Naive B cell (primary cell): ENCODE measurements around the gene MTCL1. TPM values are rescaled to one million over a fixed set of nuclear protein-coding genes. Genes with fewer than 3 reads are reported as not detected.

Experiments used
- ATAC-seq, 2 donors: fragments of 150-1000 bp; cut with Tn5 transposase; 2 replicates each; pipeline ENCODE4 v1.10.0; 2021; ENCODE audit warnings: low read depth in 2 of 2, mild to moderate bottlenecking in 2 of 2, moderate library complexity in 2 of 2
- DNase-seq: peaks from one replicate; pipeline ENCODE4 v3.0.0; 2022
- H3K27ac Mint-ChIP-seq, 6 donors: one replicate each; pipeline ENCODE4 v1.8.0; 2020 to 2022; ENCODE audit warnings: mild to moderate bottlenecking in 6 of 6, mixed read lengths in 6 of 6, moderate library complexity in 5 of 6, inconsistent platforms in 2 of 6
- H3K27me3 Mint-ChIP-seq, 3 donors: one replicate each; pipeline ENCODE4 v1.8.0; 2021 to 2022; ENCODE audit warnings: mixed read lengths in 3 of 3, mild to moderate bottlenecking in 1 of 3
- H3K36me3 Mint-ChIP-seq, 2 donors: one replicate each; pipeline ENCODE4 v1.8.0; 2020 to 2022; ENCODE audit warnings: mixed read lengths in 2 of 2, inconsistent platforms in 1 of 2, mild to moderate bottlenecking in 1 of 2
- H3K4me1 Mint-ChIP-seq, 3 donors: one replicate each; pipeline ENCODE4 v1.8.0; 2020 to 2022; ENCODE audit warnings: mixed read lengths in 3 of 3, inconsistent platforms in 1 of 3, mild to moderate bottlenecking in 1 of 3, moderate library complexity in 1 of 3
- H3K4me3 Mint-ChIP-seq, 8 donors: one replicate each; pipeline ENCODE4 v1.8.0; 2020 to 2022; ENCODE audit warnings: mild to moderate bottlenecking in 8 of 8, mixed read lengths in 8 of 8, moderate library complexity in 8 of 8, inconsistent platforms in 2 of 8
- H3K9me3 Mint-ChIP-seq, 7 donors: one replicate each; pipeline ENCODE4 v1.8.0; 2020 to 2022; ENCODE audit warnings: mixed read lengths in 7 of 7, mild to moderate bottlenecking in 5 of 7, inconsistent platforms in 2 of 7, moderate library complexity in 1 of 7
- polyA plus RNA-seq, 6 donors: library from polyadenylated mRNA; unstranded; fragments of 300-500 nt; fragmentation: Illumina TruSeq; gene quantifications; one replicate each; pipeline ENCODE4 v1.2.3, GENCODE V29; 2021; ENCODE audit warnings: low read depth in 6 of 6

Gene MTCL1
- polyA plus RNA-seq, 6 donors from 2014 or later: 0.26 to 1.4 (median 0.80) TPM

DNA sequence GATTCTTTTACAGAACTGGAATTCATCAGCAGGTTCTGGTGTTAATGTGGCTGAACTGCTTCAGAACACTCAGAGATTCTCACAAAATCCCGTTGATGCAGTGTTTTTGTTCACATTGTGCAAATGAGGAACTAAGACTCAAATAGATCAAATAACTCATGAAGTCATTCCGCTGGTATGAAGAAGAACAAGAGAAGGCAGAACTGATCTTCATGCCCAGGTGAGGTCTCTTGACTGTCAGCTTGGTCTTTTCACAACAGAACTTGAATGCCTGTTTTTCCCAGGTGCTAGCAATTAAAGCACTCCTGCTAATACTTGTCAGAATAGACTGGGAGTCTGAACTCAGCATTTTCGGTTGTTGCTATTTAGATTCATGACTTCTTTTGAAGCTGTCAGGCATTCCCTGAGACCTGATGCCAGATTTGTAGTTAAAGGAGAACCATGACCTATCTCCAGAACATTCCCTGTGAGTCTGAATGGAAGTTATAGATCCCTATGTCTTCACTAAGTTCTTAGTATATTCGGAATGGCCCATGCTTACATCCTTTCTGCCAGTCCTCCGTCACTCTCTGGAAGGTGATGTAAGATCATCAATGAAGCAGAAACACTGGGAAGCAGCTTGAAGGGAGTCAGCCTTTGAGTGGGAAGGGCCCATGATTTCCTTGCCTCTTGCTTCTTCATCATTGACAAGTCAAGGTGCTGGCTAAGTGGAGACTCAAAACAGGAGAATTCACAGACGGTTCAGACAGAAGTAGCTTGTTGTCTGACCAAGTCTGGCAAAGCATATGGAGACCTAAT is 155.7 kb downstream of the MTCL1 start:
- no peaks in the 10 kb centered on the region for H3K36me3 Mint-ChIP-seq
- DNase-seq (peak; percentile 27), ATAC-seq (peak; percentile 67 to 74)
- H3K4me1 Mint-ChIP-seq: peaks cover 0 to 12% (median 12%) of the 10 kb centered on the region in 3 donors
- H3K27ac Mint-ChIP-seq: peak overlapping the region in 2 of 6 donors; percentile 6 to 8
- peaks cover 0 to 4% (median 0%) of the 10 kb centered on the region in 7 donors for H3K9me3 Mint-ChIP-seq
- H3K27me3 Mint-ChIP-seq: peaks cover 2 to 8% (median 3%) of the 10 kb centered on the region in 3 donors
- H3K4me3 Mint-ChIP-seq: no peak overlapping the region

DNA sequence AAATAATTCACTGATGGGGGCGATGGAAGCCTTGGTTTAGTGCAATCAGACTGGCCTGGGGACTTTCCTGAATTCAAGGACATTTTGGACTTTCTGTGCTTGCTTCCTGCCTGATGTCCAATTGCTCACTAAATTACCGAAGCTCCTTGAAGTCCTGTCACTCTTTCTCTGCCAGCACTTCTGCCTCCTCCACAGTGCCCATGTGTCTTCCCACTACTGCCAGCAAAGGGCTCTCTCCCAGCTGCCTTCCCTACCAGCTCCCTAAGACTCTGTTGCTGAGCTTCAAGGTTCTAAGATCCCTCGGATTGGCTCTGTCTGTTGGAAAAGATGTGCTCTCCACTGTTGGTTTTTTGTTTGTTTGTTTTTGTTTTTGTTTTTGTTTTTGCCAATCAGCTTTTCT is 158.1 kb downstream of the MTCL1 start:
- DNase-seq (no peak), ATAC-seq (no peak)
- no peak overlapping the region for H3K27ac Mint-ChIP-seq
- peaks cover 4 to 9% (median 7%) of the 10 kb centered on the region in 3 donors for H3K27me3 Mint-ChIP-seq
- peaks cover 0 to 12% (median 10%) of the 10 kb centered on the region in 3 donors for H3K4me1 Mint-ChIP-seq
- peak overlapping the region in 2 of 8 donors; percentile 26 to 59 for H3K4me3 Mint-ChIP-seq
- no peaks in the 10 kb centered on the region for H3K36me3 Mint-ChIP-seq
- H3K9me3 Mint-ChIP-seq: peaks cover 0 to 4% (median 0%) of the 10 kb centered on the region in 7 donors

GRCh38 chr18:8865934-8866333 is 160.6 kb downstream of the MTCL1 start:
- peaks cover 0 to 4% (median 0%) of the 10 kb centered on the region in 7 donors for H3K9me3 Mint-ChIP-seq
- peak overlapping the region in 2 of 6 donors; percentile 55 to 71 for H3K27ac Mint-ChIP-seq
- H3K27me3 Mint-ChIP-seq: peaks cover 4 to 9% (median 7%) of the 10 kb centered on the region in 3 donors
- ATAC-seq (no peak), DNase-seq (no peak)
- H3K4me1 Mint-ChIP-seq: peaks cover 0 to 8% (median 7%) of the 10 kb centered on the region in 3 donors
- H3K36me3 Mint-ChIP-seq: no peaks in the 10 kb centered on the region
- H3K4me3 Mint-ChIP-seq: no peak overlapping the region

DNA sequence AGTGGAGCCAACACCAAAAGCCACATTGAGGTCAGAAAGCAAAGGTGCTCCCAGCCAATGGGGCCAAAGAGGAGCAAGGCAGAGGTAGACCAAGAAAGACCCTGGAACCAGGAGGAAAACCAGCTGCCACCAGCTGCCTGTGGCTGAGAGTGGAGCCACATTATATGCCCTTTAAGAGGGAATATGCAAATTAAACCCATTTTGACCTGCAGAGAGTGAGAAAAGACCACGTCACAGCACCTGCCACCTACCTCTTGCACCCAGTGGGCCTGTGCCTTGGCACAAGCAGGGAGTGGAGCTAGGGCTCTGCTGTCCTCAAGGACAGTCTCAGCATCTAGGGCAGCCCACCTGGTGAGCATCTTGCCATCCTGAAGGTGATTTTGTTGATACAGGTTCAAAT is 161.3 kb downstream of the MTCL1 start:
- Mint-ChIP-seq H3K4me1 (peaks cover 0 to 3% (median 0%) of the 10 kb centered on the region in 3 donors), H3K4me3 (no peak overlapping the region), H3K27me3 (peaks cover 4 to 9% (median 7%) of the 10 kb centered on the region in 3 donors), H3K27ac (no peak overlapping the region), H3K9me3 (peaks cover 0 to 4% (median 0%) of the 10 kb centered on the region in 7 donors), H3K36me3 (no peaks in the 10 kb centered on the region)
- no peak for DNase-seq
- ATAC-seq: no peak

DNA sequence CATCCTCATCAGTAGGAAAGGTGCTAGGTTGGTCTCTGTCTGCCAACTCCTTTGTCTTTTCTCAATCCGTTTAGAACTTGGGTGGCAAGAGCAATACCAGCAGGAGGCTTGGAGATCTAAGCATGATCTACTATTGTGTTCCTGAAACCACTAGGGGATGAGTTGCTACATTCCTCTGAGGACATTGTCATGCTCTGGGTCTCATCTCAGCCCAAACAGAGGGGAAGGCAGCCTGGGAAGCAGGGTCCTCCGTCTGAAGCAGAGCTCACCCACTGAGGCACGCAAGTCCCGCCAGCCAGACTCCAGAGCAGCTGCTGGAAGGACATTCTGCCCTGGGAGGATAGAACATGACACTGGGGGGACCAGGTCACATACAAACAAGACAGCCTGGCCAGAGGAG is 162.9 kb downstream of the MTCL1 start:
- Mint-ChIP-seq H3K27ac (peak overlapping the region in 1 of 6 donors; percentile 21), H3K9me3 (no peaks in the 10 kb centered on the region), H3K4me1 (no peaks in the 10 kb centered on the region), H3K27me3 (peaks cover 4 to 9% (median 7%) of the 10 kb centered on the region in 3 donors), H3K36me3 (no peaks in the 10 kb centered on the region), H3K4me3 (no peak overlapping the region)
- DNase-seq (no peak), ATAC-seq (no peak)

DNA sequence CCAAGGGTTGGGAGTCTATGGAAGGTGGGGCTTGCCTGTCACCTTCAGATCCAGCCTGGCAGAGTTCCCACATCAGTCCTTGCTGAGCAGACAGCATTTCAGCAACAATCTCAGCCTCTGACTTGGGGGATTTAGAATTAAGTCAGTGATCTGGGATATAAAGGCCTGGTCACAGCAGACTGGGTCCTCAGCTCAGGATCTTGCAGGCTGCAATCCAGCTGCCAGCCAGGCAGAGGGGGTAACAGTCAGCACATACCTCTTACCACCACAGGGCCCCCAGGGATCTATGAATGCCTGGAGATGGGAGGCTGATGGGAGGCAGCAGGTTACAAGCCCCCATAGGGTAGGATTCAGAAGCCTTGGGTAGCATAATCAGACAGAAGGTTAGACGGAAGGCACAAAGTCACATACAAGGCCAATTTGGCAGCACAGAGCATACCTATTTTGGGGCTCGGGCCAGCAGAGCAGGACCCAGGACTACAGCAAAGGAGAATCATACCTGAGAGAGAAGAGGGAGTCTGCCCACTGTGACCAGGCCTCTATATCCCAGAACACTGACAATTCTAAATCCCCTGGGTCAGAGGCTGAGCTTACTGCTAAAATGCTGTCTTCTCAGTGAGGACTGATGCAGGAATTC is 163.5 kb downstream of the MTCL1 start:
- ATAC-seq: no peak
- peak overlapping the region in 2 of 6 donors; percentile 59 to 63 for H3K27ac Mint-ChIP-seq
- no peak for DNase-seq
- peaks cover 4 to 9% (median 7%) of the 10 kb centered on the region in 3 donors for H3K27me3 Mint-ChIP-seq
- H3K36me3 Mint-ChIP-seq: no peaks in the 10 kb centered on the region
- H3K9me3 Mint-ChIP-seq: no peaks in the 10 kb centered on the region
- no peaks in the 10 kb centered on the region for H3K4me1 Mint-ChIP-seq
- peak overlapping the region in 1 of 8 donors; percentile 33 for H3K4me3 Mint-ChIP-seq

DNA sequence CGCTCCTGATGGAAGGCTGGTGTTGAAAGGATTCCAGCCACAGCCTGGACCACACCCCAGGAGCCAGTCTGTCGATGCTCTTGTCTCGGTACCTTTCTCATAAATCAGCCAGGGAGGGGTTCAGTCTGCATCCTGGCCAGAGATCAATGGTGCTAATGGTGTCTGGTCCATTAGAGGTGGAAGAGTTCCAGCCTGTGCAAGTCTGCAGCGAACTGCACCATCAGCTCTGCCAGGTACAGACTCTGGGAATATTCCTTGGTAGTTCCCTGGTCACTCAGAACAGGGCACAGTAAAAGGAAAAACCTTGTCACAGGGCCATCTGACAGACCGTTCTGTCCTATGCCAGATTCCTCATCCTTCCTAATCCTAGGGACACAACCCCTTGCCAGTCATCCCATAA is 164.3 kb downstream of the MTCL1 start:
- peaks cover 0 to 3% (median 0%) of the 10 kb centered on the region in 7 donors for H3K9me3 Mint-ChIP-seq
- peak overlapping the region in 1 of 6 donors; percentile 29 for H3K27ac Mint-ChIP-seq
- no peaks in the 10 kb centered on the region for H3K4me1 Mint-ChIP-seq
- ATAC-seq (no peak), DNase-seq (no peak)
- no peaks in the 10 kb centered on the region for H3K36me3 Mint-ChIP-seq
- peaks cover 4 to 11% (median 7%) of the 10 kb centered on the region in 3 donors for H3K27me3 Mint-ChIP-seq
- no peak overlapping the region for H3K4me3 Mint-ChIP-seq

- no peaks in the 10 kb centered on the region for H3K36me3 Mint-ChIP-seq
- DNase-seq: no peak
- peaks cover 0 to 3% (median 0%) of the 10 kb centered on the region in 7 donors for H3K9me3 Mint-ChIP-seq
- no peak overlapping the region for H3K27ac Mint-ChIP-seq
- peaks cover 4 to 16% (median 13%) of the 10 kb centered on the region in 3 donors for H3K27me3 Mint-ChIP-seq
- ATAC-seq: no peak
- no peak overlapping the region for H3K4me3 Mint-ChIP-seq
- no peaks in the 10 kb centered on the region for H3K4me1 Mint-ChIP-seq
Observed at GRCh38 chr18:8870528-8870927, 165.2 kb downstream of the MTCL1 start.

- H3K4me1 Mint-ChIP-seq: no peaks in the 10 kb centered on the region
- DNase-seq (no peak), ATAC-seq (no peak)
- H3K4me3 Mint-ChIP-seq: no peak overlapping the region
- peaks cover 5 to 13% (median 11%) of the 10 kb centered on the region in 3 donors for H3K27me3 Mint-ChIP-seq
- peaks cover 0 to 3% (median 0%) of the 10 kb centered on the region in 7 donors for H3K9me3 Mint-ChIP-seq
- no peak overlapping the region for H3K27ac Mint-ChIP-seq
- H3K36me3 Mint-ChIP-seq: no peaks in the 10 kb centered on the region
Observed at GRCh38 chr18:8871489-8871888, 166.1 kb downstream of the MTCL1 start.

DNA sequence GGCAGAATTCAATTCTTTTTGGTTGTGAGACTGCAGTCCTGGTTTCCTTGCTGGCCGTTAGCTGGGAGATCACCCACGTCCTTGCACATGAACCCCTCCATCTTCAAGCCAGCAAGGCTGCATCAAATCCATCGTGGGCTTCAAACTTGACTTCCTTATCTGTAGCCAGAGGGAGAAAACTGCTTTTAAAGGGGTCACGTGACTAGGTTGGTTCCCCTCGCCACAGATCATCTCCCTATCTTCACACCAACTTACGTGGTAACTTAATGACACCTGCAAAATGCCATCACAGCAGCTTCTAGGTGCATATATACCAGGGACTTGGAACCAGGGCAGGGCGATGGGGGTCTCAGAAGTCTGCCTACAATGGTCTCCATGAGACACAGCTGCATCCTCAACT is 169.5 kb downstream of the MTCL1 start:
- no peak for ATAC-seq
- no peaks in the 10 kb centered on the region for H3K4me1 Mint-ChIP-seq

DNA sequence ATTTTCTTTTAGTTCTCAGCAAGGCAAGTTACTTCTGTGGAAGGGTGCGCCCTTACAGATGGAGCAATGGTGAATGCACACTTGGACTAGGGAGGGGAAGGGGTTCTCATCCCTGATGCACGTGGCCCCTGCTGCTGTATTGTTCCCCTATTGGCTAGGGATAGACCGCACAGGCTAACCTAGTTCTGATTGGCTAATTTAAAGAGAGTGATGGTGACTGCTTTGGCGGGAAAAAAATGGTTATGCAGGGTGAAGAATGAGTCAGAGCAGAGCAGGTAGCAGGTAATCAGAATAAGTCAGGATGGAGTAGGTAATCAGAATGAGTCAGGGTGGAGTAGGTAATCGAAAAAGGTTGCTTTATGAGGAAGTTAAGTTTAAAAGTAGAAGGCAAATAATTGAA is 171.5 kb downstream of the MTCL1 start:
- ATAC-seq (no peak), DNase-seq (no peak)
- Mint-ChIP-seq H3K36me3 (peaks cover 3 to 12% of the 10 kb centered on the region in 2 donors), H3K27me3 (peaks cover 5 to 23% (median 13%) of the 10 kb centered on the region in 3 donors), H3K4me1 (no peaks in the 10 kb centered on the region), H3K27ac (peak overlapping the region in 1 of 6 donors; percentile 53), H3K9me3 (peaks cover 9 to 16% (median 13%) of the 10 kb centered on the region in 7 donors), H3K4me3 (no peak overlapping the region)

More for the DNA sequence above, 169.5 kb downstream of the MTCL1 start:
- peaks cover 5 to 11% (median 6%) of the 10 kb centered on the region in 3 donors for H3K27me3 Mint-ChIP-seq
- peaks cover 0 to 3% (median 0%) of the 10 kb centered on the region in 7 donors for H3K9me3 Mint-ChIP-seq
- peaks cover 0 to 3% of the 10 kb centered on the region in 2 donors for H3K36me3 Mint-ChIP-seq
- H3K27ac Mint-ChIP-seq: peak overlapping the region in 1 of 6 donors; percentile 47
- no peak overlapping the region for H3K4me3 Mint-ChIP-seq
- no peak for DNase-seq

DNA sequence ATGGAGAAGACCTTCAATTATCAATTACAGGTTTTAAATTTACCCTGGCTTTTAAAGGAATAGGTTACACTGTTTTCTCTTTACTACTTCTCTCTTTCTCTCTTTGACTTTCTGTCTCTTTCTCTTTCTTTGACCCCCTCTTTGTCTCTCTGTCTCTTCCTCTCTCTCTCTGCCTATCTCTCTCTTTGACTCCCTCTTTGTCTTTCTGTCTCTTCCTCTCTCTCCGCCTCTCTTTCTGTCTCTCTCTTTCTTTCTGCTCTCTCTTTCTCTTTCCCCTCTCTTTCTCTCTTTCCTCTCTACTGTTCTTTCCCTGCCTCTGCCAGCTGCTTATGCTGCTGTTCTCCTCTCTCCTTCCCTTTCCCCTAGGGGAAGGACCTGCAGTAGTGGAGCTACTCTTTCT is 175.7 kb downstream of the MTCL1 start:
- peaks cover 3 to 22% of the 10 kb centered on the region in 2 donors for H3K36me3 Mint-ChIP-seq
- no peak overlapping the region for H3K27ac Mint-ChIP-seq
- H3K9me3 Mint-ChIP-seq: peaks cover 14 to 40% (median 31%) of the 10 kb centered on the region in 7 donors
- DNase-seq (no peak), ATAC-seq (no peak)
- H3K4me1 Mint-ChIP-seq: no peaks in the 10 kb centered on the region
- peaks cover 3 to 12% (median 6%) of the 10 kb centered on the region in 3 donors for H3K27me3 Mint-ChIP-seq
- H3K4me3 Mint-ChIP-seq: no peak overlapping the region
